GM18907 (cell line): ENCODE measurements around the gene NME5.
A peak's percentile ranks its signal among the peaks of the same experiment; 100 is the strongest.

ENCODE experiments used
- ATAC-seq: cut with Tn5 transposase; IDR thresholded peaks from one replicate; pipeline ENCODE4 v1.9.1; 2021; ENCODE audit warnings: mild to moderate bottlenecking, moderate library complexity; ENCODE audit not compliant: unreplicated experiment

Gene NME5

DNA sequence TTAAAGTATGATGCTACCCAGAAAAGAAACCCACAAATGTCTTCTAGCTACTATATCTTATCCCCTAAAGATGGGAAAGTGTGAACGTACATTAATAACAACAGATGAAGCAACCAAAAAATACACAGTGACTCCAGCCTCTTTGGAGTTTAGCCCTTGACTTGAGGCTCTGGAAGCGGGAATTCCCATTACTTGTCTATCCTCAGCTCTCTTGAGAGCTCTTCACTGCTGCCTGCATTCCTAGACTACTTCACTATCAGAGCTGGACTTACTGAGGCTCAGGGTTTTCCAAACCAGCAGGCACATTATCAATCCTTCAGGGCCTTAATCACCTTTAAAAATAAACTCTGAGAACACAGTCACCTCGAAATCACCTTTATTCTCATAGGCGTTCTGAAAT is 1.0 kb upstream of the NME5 start:
- no peak for ATAC-seq

DNA sequence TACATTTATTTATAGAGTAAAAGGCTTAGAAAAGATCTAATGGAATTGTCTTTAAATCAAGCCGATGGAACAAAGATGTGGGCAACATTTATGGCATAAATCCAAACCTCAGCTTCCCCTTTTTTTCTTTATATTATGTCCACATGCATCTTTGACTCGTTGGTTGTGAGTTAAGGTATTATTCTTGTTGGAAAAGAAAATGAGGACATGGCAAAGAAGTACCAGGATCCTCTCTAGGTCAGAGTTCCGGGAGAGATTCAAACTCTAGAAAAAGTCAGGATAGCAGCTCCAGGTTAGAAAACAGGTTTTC is 508 bp upstream of the NME5 start:
- ATAC-seq, result no peak

DNA sequence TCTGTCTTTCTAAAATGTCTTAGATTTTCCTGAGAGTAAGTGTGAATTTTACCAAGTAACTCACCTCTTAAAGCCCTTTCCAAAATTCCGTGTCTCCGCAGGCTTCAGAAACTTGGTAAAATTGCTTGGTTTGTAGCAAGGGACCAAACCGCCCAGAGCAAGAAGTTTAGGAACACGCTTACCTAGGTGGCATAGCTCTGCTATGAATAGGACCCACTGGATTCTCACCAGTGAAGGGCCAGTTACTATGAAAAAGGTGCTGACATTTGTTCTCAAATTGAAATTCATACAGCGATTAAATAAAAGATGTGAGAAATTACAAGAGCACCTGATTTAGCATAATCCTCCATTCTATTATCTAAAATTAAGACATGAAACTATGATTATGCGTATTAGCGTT is 6.7 kb downstream of the NME5 start:
- no peak for ATAC-seq

DNA sequence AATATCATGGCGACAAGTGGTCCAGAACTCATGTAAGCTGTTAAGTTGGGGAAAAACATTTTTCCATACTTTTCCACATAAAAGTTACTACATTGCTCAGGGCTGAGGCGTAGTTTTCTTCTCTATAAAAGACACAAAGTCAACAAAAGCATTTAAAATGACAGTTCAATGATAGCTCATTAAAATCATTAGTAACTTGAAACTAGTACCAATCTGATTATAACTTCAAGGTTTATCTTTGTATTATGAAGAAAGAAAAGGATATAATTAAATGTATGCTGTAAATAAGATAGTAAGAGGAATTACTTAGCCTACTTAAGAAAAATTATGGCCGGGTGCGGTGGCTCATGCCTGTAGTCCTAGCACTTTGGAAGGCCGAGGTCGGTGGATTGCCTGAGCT is 9.9 kb downstream of the NME5 start:
- ATAC-seq, result no peak

DNA sequence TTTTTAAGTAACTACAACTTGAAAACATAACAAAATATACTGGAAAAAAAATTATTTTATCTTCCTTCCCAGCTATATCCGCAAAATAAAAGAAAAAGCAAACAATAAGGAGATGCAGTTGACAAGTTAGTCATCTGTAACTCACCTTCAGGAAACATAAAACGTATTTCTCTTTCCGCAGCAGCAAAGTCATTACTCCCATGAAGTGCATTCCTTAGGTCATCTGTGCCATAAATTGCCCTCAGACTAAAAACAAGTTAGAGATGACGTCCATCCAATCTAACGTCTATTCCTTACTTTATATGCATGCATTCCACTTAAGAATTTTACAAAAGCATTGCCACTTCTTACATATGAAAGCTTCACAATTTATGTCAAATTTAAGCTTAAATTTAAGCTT is 10.9 kb downstream of the NME5 start:
- ATAC-seq, result no peak

DNA sequence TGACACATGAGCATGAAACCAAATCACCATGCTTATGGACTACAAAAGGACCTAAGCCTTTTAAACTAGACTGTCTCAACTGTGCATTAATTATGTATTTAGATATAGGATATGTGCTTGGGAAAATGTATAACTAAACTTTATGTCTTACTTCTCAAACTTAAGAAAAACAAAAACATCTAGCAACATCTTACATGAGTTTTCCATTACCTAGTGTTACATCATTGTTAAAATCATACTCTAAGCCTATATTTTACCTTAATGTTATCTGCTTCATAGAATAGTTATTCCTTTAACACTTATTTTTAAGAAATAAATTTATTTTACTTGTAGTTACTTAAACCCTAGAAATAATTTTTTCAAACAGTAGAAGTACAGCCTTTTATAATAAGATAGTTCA is 24.0 kb downstream of the NME5 start:
- ATAC-seq, result no peak

DNA sequence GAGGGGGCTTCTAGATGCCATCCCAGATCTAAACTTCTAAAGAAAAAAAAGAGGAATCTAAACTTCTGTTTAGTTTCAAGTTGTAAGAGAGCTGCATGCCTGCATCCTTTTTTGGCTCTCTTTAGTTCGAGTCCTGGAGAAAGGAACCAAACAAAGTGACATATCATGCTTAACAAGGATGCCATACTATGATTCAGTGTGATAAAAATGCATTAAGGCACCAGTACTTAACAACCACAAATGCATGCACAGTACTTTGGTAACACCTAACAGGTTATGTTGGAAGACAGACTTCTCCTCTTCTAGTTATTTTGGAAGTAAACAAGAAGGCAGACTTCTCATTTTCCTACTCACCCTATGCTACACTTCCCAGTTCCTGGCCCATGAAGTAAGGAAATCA is 27.3 kb downstream of the NME5 start:
- ATAC-seq, result no peak

DNA sequence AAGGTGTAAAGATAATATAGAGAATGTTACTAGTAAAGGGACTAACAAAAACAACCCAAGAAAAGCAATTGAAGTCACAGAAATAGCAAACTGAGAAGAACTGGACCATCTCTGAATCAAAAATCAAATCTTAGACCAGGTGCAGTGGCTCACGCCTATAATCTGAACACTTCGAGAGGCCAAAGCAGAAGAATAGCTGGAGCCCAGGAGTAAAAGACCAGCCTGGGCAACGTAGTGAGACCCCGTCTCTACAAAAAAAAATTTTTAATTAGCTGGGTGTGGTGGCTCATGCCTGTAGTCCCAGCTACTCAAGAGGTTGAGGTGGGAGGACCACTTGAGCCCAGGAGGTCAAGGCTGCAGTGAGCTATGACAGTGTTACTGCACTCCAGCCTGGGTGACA is 28.0 kb downstream of the NME5 start:
- no peak for ATAC-seq

DNA sequence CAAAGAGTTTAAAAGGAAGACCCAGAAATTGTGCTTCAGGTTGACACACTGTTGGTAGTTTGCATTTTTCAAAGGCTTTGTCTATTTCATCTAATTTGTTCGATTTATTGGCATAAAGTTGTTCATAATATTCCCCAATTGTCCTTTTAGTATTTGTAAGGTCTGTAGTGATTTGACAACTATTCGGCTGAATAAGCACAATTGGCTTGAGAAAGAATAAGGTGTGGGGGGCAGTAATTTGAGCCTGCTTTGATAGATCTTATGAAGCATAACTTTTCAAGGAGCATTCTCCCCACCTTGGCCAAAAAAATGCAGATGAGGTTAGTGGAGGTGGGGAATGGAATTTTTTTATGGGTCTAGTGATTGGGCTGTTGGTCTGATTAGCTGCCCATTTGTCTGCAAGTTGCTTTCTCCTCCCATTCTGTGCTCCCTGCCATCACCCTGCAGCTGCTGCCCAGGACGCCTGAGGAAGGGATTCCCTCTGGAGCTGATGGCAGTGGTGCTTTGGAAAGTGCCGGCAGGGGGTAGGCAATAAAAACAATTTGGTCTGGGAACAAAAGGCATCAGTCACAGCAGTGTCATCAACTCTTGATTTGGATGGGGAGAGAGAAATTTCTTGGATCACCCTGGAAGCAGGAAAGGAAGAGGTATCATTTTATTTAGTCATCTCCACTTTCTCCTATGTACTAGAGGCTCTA is 28.8 kb downstream of the NME5 start:
- ATAC-seq, result no peak

DNA sequence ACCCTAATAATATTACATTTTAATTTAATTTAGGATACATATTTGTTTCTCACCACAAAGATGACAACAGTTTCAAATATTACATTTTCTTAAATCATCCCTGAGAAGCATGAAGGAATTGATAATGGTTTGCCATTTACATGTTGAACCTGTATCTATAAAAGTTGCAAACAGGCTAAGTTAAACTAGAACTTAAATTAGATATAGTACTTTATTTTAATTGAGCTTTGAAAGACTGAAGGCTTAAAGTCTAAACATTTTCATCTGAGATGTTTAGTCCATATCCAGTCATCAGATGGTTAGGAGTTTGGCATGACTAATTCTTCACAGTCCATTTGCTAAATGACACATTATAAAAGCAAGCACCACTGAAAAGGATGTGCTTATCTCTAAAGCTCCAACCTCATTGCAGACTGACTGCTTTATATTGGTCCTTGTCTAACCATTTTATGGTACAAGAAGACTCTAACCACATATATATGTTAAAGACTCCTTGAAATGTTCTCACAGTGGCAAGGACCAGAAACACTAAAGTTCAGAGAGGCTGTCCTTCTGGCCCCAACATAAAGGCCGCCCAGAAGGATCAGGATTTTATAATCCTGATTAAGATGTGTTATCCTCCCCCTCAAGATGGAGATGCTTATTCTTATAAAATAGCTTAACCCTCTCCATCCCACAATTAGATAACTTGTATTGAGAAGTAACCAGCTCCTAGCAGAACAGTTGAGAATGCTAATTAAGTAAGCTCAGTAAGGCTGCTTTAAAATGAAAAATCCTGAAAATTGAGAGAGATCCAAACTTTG is 29.6 kb downstream of the NME5 start:
- ATAC-seq, result no peak

DNA sequence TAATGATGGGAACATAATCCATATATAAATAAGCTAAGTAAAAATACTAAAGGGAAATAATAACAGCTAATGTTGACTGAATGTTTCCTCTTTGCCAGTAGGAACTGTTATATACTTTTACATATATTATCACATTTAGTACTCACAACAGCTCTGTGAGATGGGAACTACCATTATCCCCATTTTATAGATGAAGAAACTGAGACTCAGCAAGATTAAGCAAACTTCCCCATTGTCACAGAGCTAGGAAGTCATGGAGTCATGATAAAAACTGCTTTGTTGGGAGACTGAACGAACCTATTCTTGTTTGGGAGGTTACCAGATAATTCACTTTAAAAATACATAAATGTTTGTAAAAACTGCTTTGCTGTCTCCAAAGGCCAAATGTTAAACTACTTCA is 32.0 kb downstream of the NME5 start:
- ATAC-seq, result no peak

DNA sequence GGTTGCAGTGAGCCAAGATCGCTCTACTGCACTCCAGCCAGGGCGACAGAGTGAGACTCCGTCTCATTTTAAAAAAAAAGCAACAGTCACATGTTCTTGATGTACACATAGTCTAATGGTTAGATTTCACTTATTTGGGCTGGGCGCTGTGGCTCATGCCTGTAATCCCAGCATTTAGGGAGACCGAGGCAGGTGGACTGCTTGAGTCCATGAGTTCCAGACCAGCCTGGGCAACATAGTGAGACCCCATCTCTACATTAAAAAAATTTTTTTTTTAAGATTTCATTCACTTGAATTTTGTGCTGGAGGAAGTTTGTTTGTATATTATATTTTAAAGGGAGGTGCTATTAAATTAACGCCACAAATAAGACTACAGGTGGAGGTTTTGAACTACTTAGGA is 33.5 kb downstream of the NME5 start:
- no peak for ATAC-seq

DNA sequence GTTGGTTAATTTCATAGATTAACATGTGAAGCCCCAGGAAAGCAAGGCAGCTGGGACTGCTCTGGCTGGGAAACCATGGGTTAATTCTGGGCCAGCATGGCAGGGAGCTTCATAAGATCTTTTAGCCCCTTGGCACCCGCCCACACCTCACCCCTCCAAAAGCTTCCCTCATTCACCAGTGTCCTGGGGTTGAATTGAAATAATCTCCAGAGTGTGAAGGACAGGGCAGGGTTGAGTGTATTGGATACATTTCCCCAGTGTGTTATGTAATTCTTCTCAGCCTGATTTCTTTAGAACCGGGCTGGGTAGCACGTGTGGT is 36.0 kb downstream of the NME5 start:
- no peak for ATAC-seq

DNA sequence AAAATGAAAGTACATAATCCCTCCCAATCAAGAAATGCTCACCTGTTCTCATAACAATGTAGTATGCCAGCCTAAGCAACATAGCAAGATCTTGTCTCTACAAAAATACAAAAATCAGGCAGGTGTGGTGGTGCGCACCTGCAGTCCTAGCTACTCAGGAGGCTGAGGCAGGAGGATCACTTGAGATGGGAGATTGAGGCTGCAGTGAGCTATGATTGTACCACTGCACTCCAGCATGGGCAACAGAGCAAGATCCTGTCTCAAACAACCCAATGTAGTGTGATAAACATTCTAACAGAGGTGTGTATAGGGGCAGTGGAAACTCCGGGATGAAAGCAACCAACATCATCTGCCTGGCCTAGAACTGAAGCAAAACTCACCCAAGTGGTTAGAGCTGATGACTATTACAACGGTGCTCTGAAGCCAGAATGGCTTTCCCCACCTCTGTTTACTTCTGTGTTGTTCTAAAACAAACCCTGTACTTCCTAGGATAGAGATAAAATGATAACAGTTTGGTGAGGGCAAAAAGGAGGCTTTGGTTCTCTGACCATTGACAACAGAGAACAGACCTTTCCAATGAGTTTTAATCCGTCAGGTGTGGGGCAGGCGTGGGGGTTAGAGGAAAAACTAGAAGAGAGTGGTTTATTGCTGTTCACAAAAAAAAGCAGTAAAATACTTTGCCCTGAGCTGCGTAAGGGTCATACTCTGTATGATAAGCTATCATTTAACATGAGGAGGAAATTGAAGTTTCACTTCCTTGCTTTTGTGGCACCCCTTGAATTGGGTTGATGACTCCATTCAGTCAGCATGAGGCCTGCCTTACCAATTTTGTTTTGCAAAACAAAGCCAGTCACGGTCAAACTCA is 36.5 kb downstream of the NME5 start:
- peak; percentile 55 for ATAC-seq

DNA sequence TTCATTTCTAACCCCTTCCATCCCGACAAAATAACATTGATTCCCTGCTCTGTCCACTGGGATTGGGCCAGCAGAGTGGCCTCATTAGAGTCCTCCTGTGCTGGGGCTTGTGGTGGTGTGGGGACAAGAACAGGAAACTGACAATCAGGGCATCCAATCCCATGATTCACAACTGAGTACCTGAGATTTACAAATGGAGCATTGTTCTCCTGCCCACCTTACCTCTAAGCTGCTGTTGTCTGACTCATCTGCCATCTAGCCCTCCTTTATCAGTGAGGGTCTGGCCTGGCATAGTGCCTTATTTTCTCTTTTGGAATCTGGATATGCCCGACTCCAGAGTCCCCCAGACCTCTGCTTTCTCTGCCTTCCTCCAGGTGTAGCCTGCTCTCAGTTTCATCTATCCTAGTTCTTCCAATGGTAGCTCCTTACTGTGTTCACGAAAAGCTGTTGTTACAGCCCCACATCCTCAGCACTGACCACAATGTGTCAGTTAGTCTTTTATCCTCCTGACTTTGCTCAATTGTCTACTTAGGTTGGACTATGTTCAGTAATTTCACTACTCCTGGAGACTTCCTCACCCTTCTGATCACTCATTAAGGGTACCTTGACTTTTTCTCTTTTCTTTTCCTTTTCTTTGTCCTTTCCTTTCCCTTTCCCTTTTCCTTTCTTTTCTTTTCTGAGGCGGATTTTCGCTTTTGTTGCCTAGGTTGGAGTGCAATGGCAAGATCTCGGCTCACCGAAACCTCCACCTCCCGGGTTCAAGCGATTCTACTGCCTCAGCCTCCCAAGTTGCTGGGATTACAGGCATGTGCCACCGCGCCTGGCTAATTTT is 42.0 kb downstream of the NME5 start:
- no peak for ATAC-seq

DNA sequence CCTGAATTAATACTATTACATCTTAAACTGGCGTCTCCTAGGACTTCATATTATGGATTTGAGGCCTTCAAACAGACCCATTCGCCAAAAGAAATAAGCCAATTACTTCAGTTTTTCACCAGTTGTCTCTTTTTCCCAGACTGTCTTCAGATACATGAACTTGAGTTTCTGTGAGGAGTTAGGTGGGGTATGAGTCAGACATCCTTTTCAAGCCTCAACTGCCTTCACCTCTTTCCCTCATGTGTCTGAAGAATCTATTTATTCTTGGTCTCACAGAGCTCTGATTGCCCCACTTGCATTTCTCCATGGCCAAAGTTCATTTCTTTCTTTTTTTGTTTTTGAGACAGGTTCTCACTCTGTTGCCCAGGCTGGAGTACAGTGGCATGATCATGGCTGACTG is 42.9 kb downstream of the NME5 start:
- no peak for ATAC-seq

DNA sequence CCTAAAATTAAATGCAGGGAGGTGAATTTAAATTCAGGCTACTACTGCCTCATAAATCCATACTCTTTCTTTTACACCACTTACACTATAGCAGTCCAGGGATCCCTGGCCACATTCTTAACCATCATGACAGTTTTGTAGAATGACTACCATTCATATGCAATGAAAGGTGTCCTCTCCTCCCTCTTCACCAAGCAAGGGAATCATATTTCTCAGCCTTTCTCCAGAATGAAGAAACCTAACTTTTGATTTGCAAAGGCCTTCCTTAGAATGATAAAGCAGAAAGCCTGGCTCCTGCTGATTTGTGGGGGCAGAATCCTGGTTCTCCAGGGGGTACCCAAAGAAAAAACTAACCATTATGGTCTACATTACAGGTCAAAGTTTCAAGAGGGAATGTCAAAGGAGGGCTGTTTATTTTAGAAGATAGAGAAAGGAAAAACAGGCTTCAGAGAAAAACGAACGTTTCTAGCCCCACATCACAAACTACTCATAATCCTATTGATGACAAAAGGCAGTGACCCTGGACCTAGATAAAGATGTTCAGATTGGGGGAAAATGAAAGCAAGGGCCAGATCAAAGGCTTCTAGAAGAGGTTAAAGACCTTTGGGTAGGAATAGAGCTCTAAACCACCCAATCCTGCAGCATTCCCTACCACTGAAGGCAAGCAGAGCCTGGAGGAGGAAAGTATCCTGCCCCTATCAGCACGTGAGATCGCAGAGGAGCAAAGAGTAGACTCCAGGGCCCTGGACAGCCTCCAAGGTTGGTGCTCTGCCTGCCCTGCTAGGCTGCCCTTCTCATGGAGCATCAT is 43.9 kb downstream of the NME5 start:
- ATAC-seq, result no peak

DNA sequence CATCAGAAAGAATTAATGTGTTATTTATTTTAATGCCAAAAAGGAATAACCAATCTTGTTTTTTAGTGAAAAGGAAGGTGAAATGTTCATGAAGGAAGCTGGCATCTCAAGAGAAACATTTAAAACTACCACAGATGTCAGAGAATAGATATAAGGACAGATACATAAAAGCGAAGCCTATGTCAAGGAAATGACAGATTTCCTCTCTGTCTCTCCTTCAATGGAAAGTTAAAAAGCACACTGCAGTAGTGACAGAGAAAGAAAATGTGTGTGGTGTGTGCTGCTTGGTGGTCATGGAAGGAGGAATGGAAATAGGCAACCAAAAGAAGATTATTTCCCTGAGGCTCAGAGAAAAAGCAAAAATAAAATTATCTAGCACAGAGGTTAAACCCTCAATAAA is 46.2 kb downstream of the NME5 start:
- no peak for ATAC-seq

DNA sequence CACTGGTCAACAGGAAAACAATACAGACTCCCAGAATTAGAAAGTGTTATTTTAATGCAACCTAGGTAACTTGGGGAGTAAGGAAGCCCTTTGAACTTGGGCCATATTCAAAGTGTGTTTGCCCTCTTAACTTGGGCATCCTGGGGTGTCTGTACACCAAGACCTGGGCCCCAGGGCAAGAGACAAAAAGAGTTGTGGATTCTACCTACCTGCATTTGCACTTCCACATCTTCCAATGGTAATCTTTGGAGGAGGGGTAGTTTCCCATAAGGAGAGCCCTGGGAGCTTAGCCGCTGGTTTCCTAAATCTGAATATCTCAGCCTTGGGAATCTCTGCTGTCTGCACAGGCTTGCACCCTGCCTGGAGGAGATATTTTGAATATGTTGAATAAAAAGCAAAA is 46.9 kb downstream of the NME5 start:
- ATAC-seq, result no peak

DNA sequence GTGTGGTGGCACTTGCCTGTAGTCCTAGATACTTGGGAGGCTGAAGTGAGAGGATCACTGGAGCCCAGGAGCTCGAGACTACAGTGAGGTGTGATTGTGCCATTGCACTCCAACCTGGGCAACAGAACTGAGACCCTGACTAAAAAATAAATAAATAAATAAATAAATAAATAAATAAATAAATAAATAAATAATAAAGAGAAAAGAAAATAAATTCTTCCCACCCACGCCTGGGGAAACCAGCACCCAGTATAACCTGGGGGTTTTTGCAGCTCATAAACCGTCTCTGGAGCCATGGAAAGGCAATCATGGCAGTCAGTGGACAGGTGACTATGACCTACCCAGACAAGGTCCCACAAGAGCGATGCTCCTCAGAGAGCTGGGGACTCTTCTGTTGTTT is 47.5 kb downstream of the NME5 start:
- ATAC-seq, result no peak
